HepG2 (cell line): Measurements from ENCODE around the gene ACTN2.

Experiments used
- EP300 ChIP-seq, 3 experiments: sonication (generic) in 1 of 3; formaldehyde crosslinking in 1 of 3; IDR thresholded peaks; 2 replicates each; pipeline versions ENCODE4 v1.5.1 to v1.6.1; 2011 to 2020; ENCODE audit warnings: low read depth in 2 of 3, low read length in 2 of 3, borderline replicate concordance in 1 of 3, improper control_type of control experiment in 1 of 3, mild to moderate bottlenecking in 1 of 3, missing genetic modification reagents in 1 of 3, moderate library complexity in 1 of 3
- POLR2A ChIP-seq, 2 experiments: IDR thresholded peaks; 2 replicates each; pipeline ENCODE4 v1.6.1; 2011; ENCODE audit warnings: low read depth in 2 of 2, low read length in 2 of 2, mild to moderate bottlenecking in 1 of 2, moderate library complexity in 1 of 2; ENCODE audit not compliant: insufficient read depth in 1 of 2
- TP53 ChIP-seq: sonication (generic); formaldehyde crosslinking; conservative IDR thresholded peaks from 2 replicates; pipeline ENCODE4 v1.4.0; 2020; ENCODE audit warnings: missing genetic modification reagents
- ZNF607 ChIP-seq: sonication (generic); formaldehyde crosslinking; IDR thresholded peaks from 2 replicates; pipeline ENCODE4 v1.5.1; 2020; ENCODE audit warnings: missing genetic modification reagents, mild to moderate bottlenecking, borderline replicate concordance

- TF ChIP-seq TP53 (CRISPR knock-in tag) (no peak), POLR2A (IDR thresholded peaks at IDR 0.05; ENCODE audit: insufficient read depth in 1 of 2, low read depth in 2 of 2, low read length in 2 of 2) (no peak), EP300 (IDR thresholded peaks at IDR 0.05; ENCODE audit: low read depth in 2 of 2, low read length in 2 of 2) (no peak), EP300 (CRISPR knock-in tag; IDR thresholded peaks at IDR 0.05; ENCODE audit: borderline replicate concordance) (no peak), ZNF607 (CRISPR knock-in tag) (no peak)
Measured at GRCh38 chr1:236750928-236751327, 64.6 kb downstream of the ACTN2 start.
